Activated naive CD4-positive, alpha-beta T cell treated with anti-CD3 and anti-CD28 coated beads, Interleukin-2, amount 50 U/mL, for 72 hours (primary cell): ENCODE data around the gene SHROOM3. TPM values are rescaled to one million over a fixed set of nuclear protein-coding genes. Genes with fewer than 3 reads are reported as not detected.

Source experiments
- ATAC-seq, 2 donors: fragments of 150-1000 bp; cut with Tn5 transposase; 2 replicates each; pipeline ENCODE4 v1.10.0; 2021; ENCODE audit warnings: mild to moderate bottlenecking in 2 of 2, moderate library complexity in 2 of 2
- DNase-seq, 2 donors: peaks; one replicate each; pipeline ENCODE4 v3.0.0; 2021 to 2022; ENCODE audit warnings: low spot score in 2 of 2
- H3K27ac Mint-ChIP-seq, 2 donors: one replicate each; pipeline ENCODE4 v1.8.0; 2022; ENCODE audit warnings: mild to moderate bottlenecking in 2 of 2, mixed read lengths in 2 of 2
- H3K36me3 Mint-ChIP-seq, 2 donors: one replicate each; pipeline ENCODE4 v1.8.0; 2022; ENCODE audit warnings: mixed read lengths in 2 of 2
- H3K9me3 Mint-ChIP-seq, 2 donors: one replicate each; pipeline ENCODE4 v1.8.0; 2022; ENCODE audit warnings: mixed read lengths in 2 of 2
- total RNA-seq, 2 donors: library from RNA; stranded (reverse); gene quantifications; one replicate each; pipeline ENCODE4 v1.2.3, GENCODE V29; 2022

Gene SHROOM3
- total RNA-seq, 2 donors from 2014 or later, result 0.20 to 0.21 TPM

DNA sequence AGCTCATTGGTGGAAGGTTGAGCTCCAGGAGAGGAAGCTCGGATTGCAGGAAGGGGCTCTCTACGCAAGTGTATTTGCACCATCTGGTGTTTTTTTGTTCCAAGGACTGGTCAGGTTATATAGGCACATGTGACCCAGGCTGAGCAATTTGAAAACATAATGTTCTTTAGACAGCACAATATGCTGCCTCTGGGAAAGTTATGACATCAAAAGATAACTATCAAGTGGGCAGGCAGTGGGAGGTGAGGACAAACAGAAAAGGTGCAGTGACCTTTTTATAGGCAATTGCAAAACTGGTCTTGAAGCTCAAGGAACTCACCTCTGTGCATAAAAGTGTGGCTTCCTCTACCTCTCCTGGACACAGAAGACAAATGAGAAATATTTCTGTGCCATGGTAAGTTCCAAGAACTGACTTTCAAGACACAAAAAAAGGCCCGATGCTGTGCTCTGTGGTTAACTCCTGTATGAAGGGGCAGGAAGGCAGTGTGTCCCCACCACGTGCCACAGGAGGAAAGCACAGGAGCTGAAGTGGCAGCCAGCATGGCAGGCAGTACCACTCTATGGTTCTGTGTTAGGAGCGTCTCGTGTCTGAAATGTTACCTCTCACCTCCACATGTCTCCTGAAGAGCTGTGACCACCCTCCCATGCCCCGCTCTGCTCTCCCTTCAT, 128.6 kb downstream of the SHROOM3 start:
- H3K36me3 Mint-ChIP-seq, result no peaks in the 10 kb centered on the region
- no peaks in the 10 kb centered on the region for H3K9me3 Mint-ChIP-seq
- DNase-seq (no peak), ATAC-seq (peak in 1 of 2 donors; percentile 33)
- H3K27ac Mint-ChIP-seq, result no peak overlapping the region

GRCh38 chr4:76564123-76564915, 129.3 kb downstream of the SHROOM3 start:
- DNase-seq, result no peak
- ATAC-seq, result no peak
- no peaks in the 10 kb centered on the region for H3K9me3 Mint-ChIP-seq
- H3K36me3 Mint-ChIP-seq, result no peaks in the 10 kb centered on the region
- H3K27ac Mint-ChIP-seq, result peak overlapping the region in 1 of 2 donors; percentile 29

- ATAC-seq, result no peak
- no peak overlapping the region for H3K27ac Mint-ChIP-seq
- no peaks in the 10 kb centered on the region for H3K9me3 Mint-ChIP-seq
- no peaks in the 10 kb centered on the region for H3K36me3 Mint-ChIP-seq
- no peak for DNase-seq
Observed at GRCh38 chr4:76568262-76568661, 133.2 kb downstream of the SHROOM3 start.

GRCh38 chr4:76569225-76569624, 134.2 kb downstream of the SHROOM3 start:
- ATAC-seq (no peak), DNase-seq (no peak)
- no peaks in the 10 kb centered on the region for H3K9me3 Mint-ChIP-seq
- no peak overlapping the region for H3K27ac Mint-ChIP-seq
- no peaks in the 10 kb centered on the region for H3K36me3 Mint-ChIP-seq

DNA sequence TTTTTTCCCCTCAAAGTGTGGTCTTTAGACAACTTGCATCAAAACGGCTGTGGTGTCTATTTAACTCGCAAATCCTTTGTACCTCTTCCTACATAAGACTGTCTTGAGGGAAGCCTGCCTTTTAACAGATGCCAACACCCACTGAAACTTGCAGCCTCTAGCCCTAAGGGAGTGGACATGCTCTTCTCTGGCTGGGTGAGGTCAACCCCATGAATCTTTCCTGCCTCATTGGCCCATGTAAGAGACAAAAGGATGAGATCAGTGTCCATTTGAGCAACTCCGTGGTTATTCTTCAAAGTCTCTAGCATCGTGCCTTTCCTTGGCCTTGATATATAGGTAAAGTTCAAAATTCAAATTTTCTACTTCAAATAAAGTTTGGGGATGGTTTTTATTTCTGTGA, 134.7 kb downstream of the SHROOM3 start:
- no peak for DNase-seq
- ATAC-seq, result no peak
- Mint-ChIP-seq H3K27ac (no peak overlapping the region), H3K9me3 (no peaks in the 10 kb centered on the region), H3K36me3 (no peaks in the 10 kb centered on the region)

GRCh38 chr4:76570141-76570973, 135.3 kb downstream of the SHROOM3 start:
- ATAC-seq (no peak), DNase-seq (no peak)
- no peaks in the 10 kb centered on the region for H3K36me3 Mint-ChIP-seq
- H3K9me3 Mint-ChIP-seq, result no peaks in the 10 kb centered on the region
- no peak overlapping the region for H3K27ac Mint-ChIP-seq

DNA sequence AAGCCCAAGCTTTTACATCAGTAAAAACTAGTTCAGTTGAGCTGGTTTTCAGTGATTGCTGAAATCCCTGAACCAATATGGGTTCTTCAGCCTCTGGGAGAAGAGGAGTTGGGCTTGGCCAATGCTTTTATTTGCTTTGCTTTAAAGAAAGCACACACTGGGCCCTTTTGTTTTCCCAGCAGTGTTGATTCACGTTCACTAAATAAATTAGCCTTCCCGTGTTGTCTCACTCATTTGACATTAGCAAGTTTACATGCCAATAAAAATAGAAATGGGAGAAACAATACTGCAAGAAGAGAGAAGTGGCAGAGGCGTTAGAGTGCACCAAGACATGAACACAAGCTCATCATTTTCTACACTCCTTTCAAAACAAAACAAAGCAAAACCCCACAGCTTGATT, 136.2 kb downstream of the SHROOM3 start:
- Mint-ChIP-seq H3K27ac (no peak overlapping the region), H3K36me3 (no peaks in the 10 kb centered on the region), H3K9me3 (no peaks in the 10 kb centered on the region)
- ATAC-seq (no peak), DNase-seq (no peak)

DNA sequence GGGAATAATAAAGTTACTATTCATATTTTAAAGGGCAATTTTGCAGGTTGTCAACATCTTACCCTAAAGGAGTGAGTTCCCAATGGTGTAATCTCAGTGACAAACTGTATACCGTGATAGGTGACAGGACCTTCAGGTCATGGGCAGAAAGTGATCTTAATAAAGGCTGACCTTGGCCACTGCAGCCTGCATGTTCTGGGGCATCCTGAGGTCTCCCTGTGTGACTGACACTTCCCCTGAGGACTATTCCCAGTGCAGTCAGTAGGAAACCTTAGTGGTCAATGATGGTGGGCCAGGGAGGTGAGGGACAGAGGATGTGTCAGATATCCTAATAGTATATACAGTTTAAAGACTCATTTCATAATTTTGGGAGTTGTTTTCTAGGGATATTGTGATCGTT, 137.2 kb downstream of the SHROOM3 start:
- Mint-ChIP-seq H3K36me3 (no peaks in the 10 kb centered on the region), H3K27ac (no peak overlapping the region), H3K9me3 (no peaks in the 10 kb centered on the region)
- ATAC-seq (no peak), DNase-seq (no peak)

DNA sequence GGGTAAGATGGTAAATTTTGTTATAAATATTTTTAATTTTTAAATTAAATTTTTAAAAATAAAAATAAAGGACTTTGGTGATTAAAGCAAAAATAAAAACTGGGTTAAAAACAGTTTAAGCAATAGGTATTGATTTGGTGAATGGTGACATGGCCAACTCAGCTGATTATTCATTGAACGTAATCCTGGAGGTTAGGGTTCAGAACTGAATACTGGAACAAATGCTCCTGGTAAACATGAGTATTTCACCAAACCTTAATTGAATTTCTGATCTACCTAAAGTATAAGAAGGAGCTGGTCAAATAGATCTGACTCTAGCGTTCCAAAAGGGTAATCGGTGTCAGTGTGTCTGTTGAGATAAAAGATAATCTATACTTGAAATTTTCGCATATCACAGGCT, 141.8 kb downstream of the SHROOM3 start:
- DNase-seq (no peak), ATAC-seq (no peak)
- Mint-ChIP-seq H3K36me3 (no peaks in the 10 kb centered on the region), H3K27ac (no peak overlapping the region), H3K9me3 (no peaks in the 10 kb centered on the region)

DNA sequence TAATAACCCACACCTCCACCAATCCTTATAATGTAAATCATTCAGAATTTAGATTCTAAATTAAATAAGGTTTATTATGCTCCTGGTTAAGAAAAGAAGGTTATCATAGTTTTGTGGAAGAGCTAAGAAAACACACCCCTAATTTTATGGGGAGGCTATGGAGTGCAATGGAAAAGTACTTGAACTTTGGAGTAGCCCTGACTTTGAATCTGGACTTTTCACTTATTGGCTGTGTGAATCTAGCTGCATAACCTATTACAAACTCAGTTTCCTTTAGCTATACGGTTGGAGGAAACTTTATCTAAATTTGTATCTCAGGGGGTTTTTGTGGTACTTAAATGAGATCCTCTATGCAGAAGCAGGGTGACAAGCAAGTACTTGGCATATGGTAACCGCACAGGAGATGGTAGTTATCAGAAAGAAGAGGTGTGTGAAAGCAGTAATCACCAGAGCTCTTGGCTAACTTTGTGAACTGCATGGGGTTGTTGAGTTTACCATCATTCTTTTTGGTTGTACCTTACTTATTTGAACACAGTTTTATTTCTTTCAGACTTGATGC, 143.1 kb downstream of the SHROOM3 start:
- DNase-seq (no peak), ATAC-seq (no peak)
- no peaks in the 10 kb centered on the region for H3K36me3 Mint-ChIP-seq
- no peak overlapping the region for H3K27ac Mint-ChIP-seq
- no peaks in the 10 kb centered on the region for H3K9me3 Mint-ChIP-seq

DNA sequence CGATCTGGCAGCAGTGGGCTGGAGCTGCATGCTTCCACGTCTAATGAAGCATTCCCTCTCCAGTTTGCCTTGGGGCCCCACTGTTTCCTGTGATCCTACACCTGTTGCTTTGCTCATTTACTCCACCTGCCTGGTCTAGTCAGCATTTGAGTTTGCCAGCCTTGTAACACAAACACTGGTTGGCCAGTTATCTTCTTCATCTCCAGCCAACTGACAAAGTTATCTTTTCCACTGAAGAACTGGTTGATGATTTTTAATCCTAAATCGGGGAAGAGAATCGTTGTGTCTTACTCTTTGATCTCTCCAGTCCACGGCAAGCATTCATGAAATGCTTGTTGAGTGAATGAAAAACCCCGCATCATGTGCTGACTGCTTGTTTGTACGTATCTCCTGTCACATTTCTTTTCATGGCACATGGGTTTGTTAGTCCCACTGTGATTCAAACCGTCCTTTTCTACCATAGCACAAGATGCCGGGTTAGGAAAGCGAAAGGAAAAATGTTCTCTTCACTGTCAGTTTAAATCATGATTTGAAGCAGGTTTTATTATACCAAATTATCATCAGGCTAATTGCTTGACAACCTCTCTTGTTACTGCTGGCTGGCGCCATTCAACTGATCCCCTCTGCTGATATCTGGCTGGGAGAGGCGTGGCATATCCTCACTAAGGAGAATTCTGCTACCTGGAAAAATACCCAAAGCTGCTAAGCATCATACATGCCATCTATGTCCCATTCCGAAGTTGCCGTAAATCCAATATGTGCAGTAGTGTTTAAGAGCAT, 144.8 kb downstream of the SHROOM3 start:
- H3K36me3 Mint-ChIP-seq, result no peaks in the 10 kb centered on the region

GRCh38 chr4:76581077-76581962, 146.3 kb downstream of the SHROOM3 start:
- Mint-ChIP-seq H3K27ac (no peak overlapping the region), H3K36me3 (no peaks in the 10 kb centered on the region), H3K9me3 (no peaks in the 10 kb centered on the region)
- ATAC-seq (no peak), DNase-seq (no peak)

More for the DNA sequence above, 144.8 kb downstream of the SHROOM3 start:
- Mint-ChIP-seq H3K9me3 (no peaks in the 10 kb centered on the region), H3K27ac (no peak overlapping the region)
- ATAC-seq (no peak), DNase-seq (no peak)

DNA sequence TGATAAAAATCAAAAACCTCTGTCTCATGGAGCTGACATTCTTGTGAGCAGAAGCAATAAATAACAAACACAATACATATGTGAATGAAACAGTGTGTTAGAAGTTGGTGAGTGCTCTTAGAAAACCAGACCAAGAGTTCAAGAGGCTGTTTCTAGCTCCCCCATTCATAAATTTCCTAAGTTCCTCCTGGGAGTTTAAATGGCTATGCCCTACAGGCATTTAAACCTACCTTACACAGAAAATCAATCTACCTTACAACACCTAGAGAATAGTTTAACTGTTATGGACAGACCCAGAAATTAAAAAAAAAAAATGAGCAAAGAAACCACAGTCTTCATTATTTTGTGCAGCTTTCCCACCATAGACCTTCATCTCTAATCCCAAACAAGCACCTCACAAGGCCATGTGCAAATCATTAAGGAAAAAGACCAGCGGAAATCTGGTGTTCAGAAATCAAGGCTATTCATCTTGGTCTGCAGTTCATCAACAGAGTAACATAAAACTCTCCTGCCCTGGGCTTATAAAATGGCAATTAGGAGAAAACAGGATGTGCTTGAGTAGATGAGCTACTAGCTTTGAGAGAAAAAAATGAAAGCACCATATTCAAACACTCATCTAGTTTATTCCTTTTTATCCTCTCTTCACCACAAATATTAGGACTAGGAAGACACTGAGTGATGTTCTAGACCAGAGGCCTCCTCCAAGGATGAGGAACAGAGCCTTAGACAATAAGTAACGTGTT, 147.2 kb downstream of the SHROOM3 start:
- H3K27ac Mint-ChIP-seq, result no peak overlapping the region
- H3K36me3 Mint-ChIP-seq, result no peaks in the 10 kb centered on the region
- DNase-seq (no peak), ATAC-seq (no peak)
- no peaks in the 10 kb centered on the region for H3K9me3 Mint-ChIP-seq

- no peaks in the 10 kb centered on the region for H3K36me3 Mint-ChIP-seq
- no peak overlapping the region for H3K27ac Mint-ChIP-seq
- DNase-seq (no peak), ATAC-seq (no peak)
- no peaks in the 10 kb centered on the region for H3K9me3 Mint-ChIP-seq
Observed at GRCh38 chr4:76582817-76583087, 147.7 kb downstream of the SHROOM3 start.
